Measurements from ENCODE around the gene ITPR1.

- TF ChIP-seq CTCF (IDR thresholded peaks at IDR 0.05) (no peak), POLR2A (IDR thresholded peaks at IDR 0.05) (no peak)
Measured at GRCh38 chr3:4531478-4532025, 38.4 kb downstream of the ITPR1 start.

All from thyroid gland (tissue), 4 donors.